H9 (cell line): ENCODE results near the gene TFR2. TPM values are rescaled to one million over a fixed set of nuclear protein-coding genes. Genes with fewer than 3 reads are reported as not detected.

Experiments
- DNase-seq: peaks from one replicate; pipeline ENCODE4 v3.0.0-alpha.2; 2017
- H2AFZ ChIP-seq: one replicate; pipeline ENCODE4 v1.6.1; 2013; ENCODE audit warnings: mild to moderate bottlenecking, low read length, control low read depth, moderate library complexity
- H2AK5ac ChIP-seq: 2 replicates; pipeline ENCODE4 v1.6.1; 2013; ENCODE audit warnings: low read length, control low read depth, mixed read lengths; ENCODE audit not compliant: insufficient read length
- H2BK120ac ChIP-seq: one replicate; pipeline ENCODE4 v1.6.1; 2013; ENCODE audit warnings: low read depth, mild to moderate bottlenecking, low read length, control low read depth, inconsistent platforms; ENCODE audit not compliant: poor library complexity, severe bottlenecking
- H2BK12ac ChIP-seq: 2 replicates; pipeline ENCODE4 v1.6.1; 2013; ENCODE audit warnings: low read length, control low read depth, mixed read lengths, low read depth; ENCODE audit not compliant: insufficient read length
- H2BK15ac ChIP-seq: 2 replicates; pipeline ENCODE4 v1.6.1; 2013; ENCODE audit warnings: low read depth, low read length, control low read depth
- H2BK20ac ChIP-seq: one replicate; pipeline ENCODE4 v1.6.1; 2013; ENCODE audit warnings: low read depth, mild to moderate bottlenecking, low read length, control low read depth, inconsistent platforms; ENCODE audit not compliant: poor library complexity, severe bottlenecking
- H2BK5ac ChIP-seq: 2 replicates; pipeline ENCODE4 v1.6.1; 2013; ENCODE audit warnings: low read length, control low read depth, mixed read lengths; ENCODE audit not compliant: insufficient read length
- H3K14ac ChIP-seq: 2 replicates; pipeline ENCODE4 v1.6.1; 2013; ENCODE audit warnings: low read length, control low read depth; ENCODE audit not compliant: insufficient read depth
- H3K18ac ChIP-seq: 2 replicates; pipeline ENCODE4 v1.6.1; 2013; ENCODE audit warnings: low read depth, mild to moderate bottlenecking, mixed read lengths, low read length, control low read depth; ENCODE audit not compliant: insufficient read length
- H3K23ac ChIP-seq: 2 replicates; pipeline ENCODE4 v1.6.1; 2013; ENCODE audit warnings: low read length, control low read depth, mixed read lengths, low read depth; ENCODE audit not compliant: insufficient read length
- H3K23me2 ChIP-seq: 2 replicates; pipeline ENCODE4 v1.6.1; 2013; ENCODE audit warnings: low read depth, mild to moderate bottlenecking, mixed read lengths, low read length, control low read depth; ENCODE audit not compliant: insufficient read length, poor library complexity, severe bottlenecking
- H3K27ac ChIP-seq: 2 replicates; pipeline ENCODE4 v1.5.1; 2013; ENCODE audit warnings: low read length, control low read depth, mixed read lengths, low read depth; ENCODE audit not compliant: insufficient read length
- H3K27me3 ChIP-seq: 2 replicates; pipeline ENCODE4 v1.6.1; 2013; ENCODE audit warnings: low read length, control low read depth, inconsistent platforms; ENCODE audit not compliant: insufficient read depth
- H3K4ac ChIP-seq: 2 replicates; pipeline ENCODE4 v1.6.1; 2013; ENCODE audit warnings: low read depth, mild to moderate bottlenecking, control low read depth, inconsistent platforms, low read length, moderate library complexity
- H3K4me1 ChIP-seq: 2 replicates; pipeline ENCODE4 v1.6.1; 2013; ENCODE audit warnings: low read length, control low read depth, inconsistent platforms; ENCODE audit not compliant: insufficient read depth
- H3K4me2 ChIP-seq: 2 replicates; pipeline ENCODE4 v1.6.1; 2013; ENCODE audit warnings: low read length, control low read depth, mixed read lengths; ENCODE audit not compliant: insufficient read length, insufficient read depth
- H3K56ac ChIP-seq: 2 replicates; pipeline ENCODE4 v1.6.1; 2013; ENCODE audit warnings: low read depth, mild to moderate bottlenecking, mixed read lengths, low read length, control low read depth; ENCODE audit not compliant: insufficient read length
- H3K79me1 ChIP-seq: 2 replicates; pipeline ENCODE4 v1.6.1; 2013; ENCODE audit warnings: low read depth, mild to moderate bottlenecking, moderate library complexity, low read length, control low read depth, inconsistent platforms; ENCODE audit not compliant: insufficient read depth, poor library complexity, severe bottlenecking
- H3K79me2 ChIP-seq: 2 replicates; pipeline ENCODE4 v1.6.1; 2013; ENCODE audit warnings: low read length, control low read depth, inconsistent platforms; ENCODE audit not compliant: insufficient read depth
- H3K9ac ChIP-seq: 2 replicates; pipeline ENCODE4 v1.6.1; 2013; ENCODE audit warnings: low read length, control low read depth, mixed read lengths; ENCODE audit not compliant: insufficient read length; ENCODE audit errors: extremely low read depth
- H3K9me3 ChIP-seq: one replicate; pipeline ENCODE4 v1.6.1; 2013; ENCODE audit warnings: low read depth, low read length, inconsistent platforms; ENCODE audit not compliant: control insufficient read depth
- H3T11ph ChIP-seq: one replicate; pipeline ENCODE4 v1.6.1; 2013; ENCODE audit warnings: mild to moderate bottlenecking, low read length, control low read depth, inconsistent platforms
- H4K20me1 ChIP-seq: one replicate; pipeline ENCODE4 v1.6.1; 2013; ENCODE audit not compliant: control insufficient read depth, insufficient read length, insufficient read depth
- H4K5ac ChIP-seq: 2 replicates; pipeline ENCODE4 v1.6.1; 2013; ENCODE audit warnings: low read depth, mild to moderate bottlenecking, mixed read lengths, low read length, control low read depth; ENCODE audit not compliant: insufficient read length
- H4K8ac ChIP-seq: replicated peaks from 2 replicates; pipeline ENCODE4 v1.6.1; 2013; ENCODE audit warnings: low read length, control low read depth, mixed read lengths, low read depth; ENCODE audit not compliant: insufficient read length
- H4K91ac ChIP-seq: 2 replicates; pipeline ENCODE4 v1.6.1; 2013; ENCODE audit warnings: low read depth, mild to moderate bottlenecking, moderate library complexity, mixed read lengths, low read length, control low read depth; ENCODE audit not compliant: insufficient read length
- H3K27ac Mint-ChIP-seq, 3 experiments: 2 replicates in 2 of 3; 3 replicates in 1 of 3; pipeline ENCODE4 v1.8.0; 2020 to 2021; ENCODE audit warnings: mixed read lengths in 3 of 3, mild to moderate bottlenecking in 1 of 3, moderate library complexity in 1 of 3
- H3K27me3 Mint-ChIP-seq: 2 replicates; pipeline ENCODE4 v1.8.0; 2021; ENCODE audit warnings: low read depth, mild to moderate bottlenecking, moderate library complexity, mixed read lengths
- H3K36me3 Mint-ChIP-seq, 3 experiments: 2 replicates in 2 of 3; 3 replicates in 1 of 3; pipeline ENCODE4 v1.8.0; 2020 to 2021; ENCODE audit warnings: low read depth in 3 of 3, mixed read lengths in 3 of 3; ENCODE audit not compliant: insufficient read depth in 1 of 3
- H3K4me1 Mint-ChIP-seq, 2 experiments: 2 replicates each; pipeline ENCODE4 v1.8.0; 2020; ENCODE audit warnings: mixed read lengths in 2 of 2
- H3K4me3 Mint-ChIP-seq, 2 experiments: 2 replicates in 1 of 2; 3 replicates in 1 of 2; pipeline ENCODE4 v1.8.0; 2020 to 2021; ENCODE audit warnings: mild to moderate bottlenecking in 2 of 2, mixed read lengths in 2 of 2, moderate library complexity in 1 of 2
- H3K9me3 Mint-ChIP-seq, 2 experiments: 2 replicates in 1 of 2; 3 replicates in 1 of 2; pipeline ENCODE4 v1.8.0; 2020; ENCODE audit warnings: mild to moderate bottlenecking in 2 of 2, mixed read lengths in 2 of 2, moderate library complexity in 1 of 2
- WGBS: extraction: QIAGEN DNeasy Blood & Tissue Kit; methylation state at CpG from one replicate; pipeline ENCODE4 v1.1.7; 2013; ENCODE audit warnings: missing lambda C conversion rate, low lambda C conversion rate, mixed read lengths; ENCODE audit not compliant: insufficient read length; ENCODE audit errors: extremely low coverage; 5-methylcytosine and 5-hydroxymethylcytosine counted together
- total RNA-seq: library from RNA; stranded (reverse); gene quantifications from 2 replicates; pipeline ENCODE4 v1.2.1, GENCODE V29; 2021
- TF ChIP-seq, protein P1 (sequence below): fragments of 200-600 bp; sonication (generic); conservative IDR thresholded peaks from 3 replicates; pipeline ENCODE4 v1.8.0; 2021; ENCODE audit warnings: antibody characterized with exemption, mild to moderate bottlenecking

Gene TFR2
- total RNA-seq, 1 experiment from 2014 or later, result 2.3 TPM

DNA sequence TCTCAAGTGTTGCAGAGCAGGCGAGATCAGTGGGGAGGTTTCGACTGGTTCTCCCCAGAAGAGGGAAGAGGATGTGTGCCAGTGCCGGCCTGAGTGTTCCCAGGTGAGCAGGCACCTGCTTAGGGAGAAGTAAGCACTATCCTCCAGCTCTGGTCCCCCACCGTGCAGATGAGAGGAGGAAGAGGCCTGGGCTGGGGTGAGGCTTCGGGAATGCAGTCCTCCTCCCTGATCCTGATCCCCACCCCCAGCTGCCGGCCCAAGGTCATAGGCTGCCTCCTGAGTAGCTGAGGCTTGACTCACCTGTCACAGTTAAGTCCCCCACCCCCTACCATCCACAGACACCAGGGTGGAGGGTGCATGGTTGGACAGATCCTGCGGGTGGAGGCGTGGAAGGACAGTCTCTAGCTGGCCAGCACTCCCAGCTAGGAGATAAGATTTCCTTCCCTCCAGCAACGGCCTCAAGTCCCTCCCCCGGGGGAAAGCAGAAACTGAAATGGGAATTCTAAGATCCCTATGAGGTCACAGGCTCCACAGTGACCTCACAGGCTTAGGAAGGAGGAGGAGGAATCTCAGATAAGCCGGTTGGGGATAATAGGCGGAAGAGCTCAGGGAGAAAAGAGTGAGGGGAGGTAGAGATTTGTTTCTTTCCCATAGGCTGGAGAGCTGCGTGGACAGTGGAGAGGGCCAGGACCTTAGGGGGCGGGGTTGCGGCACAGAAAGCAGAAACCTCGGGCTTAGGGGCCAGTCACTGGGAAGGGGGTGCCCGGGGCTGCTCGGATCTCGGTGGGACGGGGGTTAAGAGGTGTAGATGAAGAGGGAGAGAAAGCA is 56.5 kb downstream of the TFR2 start:
- Histone ChIP-seq H4K5ac (no peak overlapping the region), H4K20me1 (no peaks in the 10 kb centered on the region), H3K79me1 (no peaks in the 10 kb centered on the region), H3K4ac (no peak overlapping the region), H3K27ac (no peak overlapping the region), H2BK5ac (no peak overlapping the region), H3K14ac (peak overlapping the region; percentile 2; the same call in 1 of the 2 replicates), H4K8ac (no peak overlapping the region), H3K23ac (no peak overlapping the region), H2BK15ac (no peak overlapping the region), H3K79me2 (no peaks in the 10 kb centered on the region), H2AK5ac (no peak overlapping the region), H4K91ac (no peak overlapping the region), H3K27me3 (no peaks in the 10 kb centered on the region), H2BK20ac (no peak overlapping the region), H3K23me2 (peaks cover 8% of the 10 kb centered on the region), H3K9ac (peak overlapping the region; percentile 31), H2BK12ac (no peak overlapping the region), H3K9me3 (no peaks in the 10 kb centered on the region), H2AFZ (no peak overlapping the region), H3K4me2 (peak overlapping the region; percentile 78), H3T11ph (no peak overlapping the region), H3K4me1 (peaks cover 7% of the 10 kb centered on the region; the same call in 1 of the 2 replicates), H3K18ac (peak overlapping the region; percentile 6), H3K56ac (no peak overlapping the region), H2BK120ac (no peak overlapping the region)
- peaks cover 13% of the 10 kb centered on the region for H3K27me3 Mint-ChIP-seq
- peaks cover 3 to 9% (median 4%) of the 10 kb centered on the region in 3 experiments; a peak in 2 of 7 replicates for H3K36me3 Mint-ChIP-seq
- H3K9me3 Mint-ChIP-seq, result no peaks in the 10 kb centered on the region
- peak overlapping the region; percentile 97 to 99 (median 99) for H3K27ac Mint-ChIP-seq
- peaks cover 31 to 38% of the 10 kb centered on the region in 2 experiments for H3K4me1 Mint-ChIP-seq
- WGBS, result no CpG with 5 or more reads among the region's 20 CpGs
- TF ChIP-seq, protein P1, sequence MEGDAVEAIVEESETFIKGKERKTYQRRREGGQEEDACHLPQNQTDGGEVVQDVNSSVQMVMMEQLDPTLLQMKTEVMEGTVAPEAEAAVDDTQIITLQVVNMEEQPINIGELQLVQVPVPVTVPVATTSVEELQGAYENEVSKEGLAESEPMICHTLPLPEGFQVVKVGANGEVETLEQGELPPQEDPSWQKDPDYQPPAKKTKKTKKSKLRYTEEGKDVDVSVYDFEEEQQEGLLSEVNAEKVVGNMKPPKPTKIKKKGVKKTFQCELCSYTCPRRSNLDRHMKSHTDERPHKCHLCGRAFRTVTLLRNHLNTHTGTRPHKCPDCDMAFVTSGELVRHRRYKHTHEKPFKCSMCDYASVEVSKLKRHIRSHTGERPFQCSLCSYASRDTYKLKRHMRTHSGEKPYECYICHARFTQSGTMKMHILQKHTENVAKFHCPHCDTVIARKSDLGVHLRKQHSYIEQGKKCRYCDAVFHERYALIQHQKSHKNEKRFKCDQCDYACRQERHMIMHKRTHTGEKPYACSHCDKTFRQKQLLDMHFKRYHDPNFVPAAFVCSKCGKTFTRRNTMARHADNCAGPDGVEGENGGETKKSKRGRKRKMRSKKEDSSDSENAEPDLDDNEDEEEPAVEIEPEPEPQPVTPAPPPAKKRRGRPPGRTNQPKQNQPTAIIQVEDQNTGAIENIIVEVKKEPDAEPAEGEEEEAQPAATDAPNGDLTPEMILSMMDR, result no peak
- peak overlapping the region; percentile 90 to 98 for H3K4me3 Mint-ChIP-seq
- peak; percentile 84 for DNase-seq
